Measurements from ENCODE around the gene ATXN7.
A peak's percentile ranks its signal among the peaks of the same experiment; 100 is the strongest.

Gene ATXN7

GRCh38 chr3:63992516-63993209 is 129.0 kb downstream of the ATXN7 start:
- DNase-seq, result no peak

- DNase-seq, result peak; percentile 64 to 70
Observed at GRCh38 chr3:63993653-63994079, 130.0 kb downstream of the ATXN7 start.

DNA sequence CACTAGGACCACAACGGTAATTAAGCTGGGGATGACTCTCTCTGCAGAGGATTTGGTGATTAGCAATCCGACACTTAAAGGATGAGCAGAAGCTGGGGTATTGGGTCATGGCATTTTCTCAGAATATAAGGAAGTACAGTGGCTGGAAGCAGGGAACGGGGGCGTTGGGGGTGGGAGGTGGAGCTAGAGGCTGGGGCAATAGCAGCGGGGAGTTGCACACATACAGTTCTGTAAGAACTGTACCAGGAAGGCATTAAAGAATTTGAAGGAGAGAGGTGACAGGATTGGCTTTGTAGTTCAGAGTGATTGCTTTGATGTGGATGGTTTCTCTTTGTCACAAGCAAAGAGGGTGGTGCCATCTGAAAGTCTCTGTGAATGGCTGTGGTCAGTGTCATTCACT is 131.4 kb downstream of the ATXN7 start:
- DNase-seq, result no peak

DNA sequence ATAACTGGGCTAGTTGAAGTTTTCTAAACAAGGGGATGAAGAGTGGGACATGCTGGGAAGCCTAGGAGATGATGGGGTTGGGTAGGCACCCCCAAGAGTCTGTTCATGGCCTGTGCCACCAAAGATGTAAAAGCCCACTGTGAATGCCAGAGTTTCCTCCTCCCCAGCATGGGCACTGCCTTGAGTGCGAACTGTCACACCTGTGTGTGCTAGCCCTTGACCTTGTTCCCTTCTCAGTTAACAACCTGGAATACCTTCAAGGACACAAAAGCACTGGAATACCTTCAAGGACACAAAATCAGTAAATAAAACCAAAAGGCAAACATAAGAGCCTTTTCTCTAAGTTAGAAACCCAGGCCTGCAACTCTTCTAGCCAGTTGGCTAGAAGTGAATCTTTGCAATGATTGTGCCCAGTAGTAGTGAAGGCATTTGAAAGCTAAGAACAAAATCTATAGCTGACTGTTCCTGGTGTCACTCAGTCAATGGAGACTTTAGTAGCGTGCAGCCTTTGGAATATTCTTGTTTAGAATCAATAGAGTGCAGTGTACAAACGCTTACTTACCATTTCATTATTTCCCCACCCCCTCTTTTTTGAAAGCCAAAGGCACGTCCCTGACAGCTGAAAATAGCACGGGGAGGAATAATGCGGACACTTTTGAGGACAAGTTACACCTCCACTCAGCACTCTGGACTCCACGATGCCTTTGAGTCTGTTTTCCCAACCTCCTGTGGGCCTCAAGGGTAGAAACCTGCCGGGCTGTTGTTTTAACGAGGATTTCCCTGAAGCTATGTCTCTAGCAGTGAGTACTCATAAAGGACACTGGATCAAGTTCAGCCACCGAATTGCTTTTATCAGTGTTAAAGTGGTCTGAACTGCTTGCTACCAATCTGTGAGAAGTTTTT is 135.4 kb downstream of the ATXN7 start:
- DNase-seq, result no peak

GRCh38 chr3:64000453-64001055 is 136.9 kb downstream of the ATXN7 start:
- no peak for DNase-seq

- DNase-seq, result no peak
Observed at GRCh38 chr3:64002233-64002632, 138.6 kb downstream of the ATXN7 start.

DNA sequence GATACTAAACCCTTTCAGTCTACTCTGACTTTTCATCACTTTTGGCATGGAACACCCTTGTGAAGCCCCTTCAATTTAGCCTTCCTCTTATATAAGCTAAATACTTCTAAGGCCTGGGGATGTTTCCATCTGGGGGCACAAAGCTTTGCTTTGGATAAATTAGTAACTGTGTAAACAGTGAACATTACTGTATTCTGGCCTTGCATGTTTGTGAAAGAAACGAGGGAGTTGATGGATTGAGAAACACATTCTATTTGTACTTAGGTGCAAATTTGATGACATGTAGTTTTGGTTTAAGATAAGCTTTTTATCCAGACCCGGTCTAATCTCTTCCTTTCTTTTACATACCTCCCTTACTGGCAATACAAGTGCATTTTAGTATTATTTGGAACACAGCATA is 139.9 kb downstream of the ATXN7 start:
- DNase-seq, result no peak

- no peak for DNase-seq
Observed at GRCh38 chr3:64008017-64008416, 144.3 kb downstream of the ATXN7 start.

DNA sequence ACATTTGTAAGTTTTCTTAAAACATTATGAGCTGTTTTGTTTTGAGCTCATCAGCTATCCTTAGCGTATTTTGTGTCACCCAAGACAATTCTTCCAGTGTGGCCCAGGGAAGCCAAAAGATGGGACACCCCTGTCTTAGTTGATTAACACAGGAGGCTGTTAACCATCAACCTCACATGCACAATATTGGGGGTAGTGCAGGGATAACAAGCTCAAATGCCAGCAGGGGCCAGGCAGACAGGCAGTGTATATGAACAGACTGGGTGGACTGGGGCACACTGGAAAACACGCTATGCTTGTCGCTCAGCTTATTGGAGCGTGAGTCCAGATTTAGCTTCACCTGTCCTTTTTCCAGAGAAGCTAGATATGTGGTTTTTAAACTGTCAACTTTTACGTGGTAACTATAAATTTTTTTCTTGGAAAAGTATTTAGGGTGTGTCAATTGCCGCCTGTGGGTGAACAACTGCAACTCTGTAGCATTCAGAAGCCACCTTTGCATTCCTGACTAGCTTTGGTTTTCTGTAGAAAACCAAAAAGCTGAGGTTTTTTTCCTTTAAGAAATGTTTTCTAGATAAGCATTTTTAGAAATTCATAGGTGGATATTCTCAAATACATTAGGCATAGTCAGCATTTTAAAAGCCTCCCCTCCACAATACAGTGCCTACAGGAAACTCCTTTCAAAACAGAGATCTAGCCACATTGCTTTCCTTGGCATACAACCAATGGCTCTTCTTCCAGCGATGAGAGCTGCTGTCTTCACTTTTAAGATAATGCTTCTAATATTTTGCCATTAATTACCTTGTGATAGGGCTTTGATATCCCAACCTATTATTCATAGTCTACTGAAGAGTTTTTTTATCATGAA is 145.1 kb downstream of the ATXN7 start:
- DNase-seq, result no peak

DNA sequence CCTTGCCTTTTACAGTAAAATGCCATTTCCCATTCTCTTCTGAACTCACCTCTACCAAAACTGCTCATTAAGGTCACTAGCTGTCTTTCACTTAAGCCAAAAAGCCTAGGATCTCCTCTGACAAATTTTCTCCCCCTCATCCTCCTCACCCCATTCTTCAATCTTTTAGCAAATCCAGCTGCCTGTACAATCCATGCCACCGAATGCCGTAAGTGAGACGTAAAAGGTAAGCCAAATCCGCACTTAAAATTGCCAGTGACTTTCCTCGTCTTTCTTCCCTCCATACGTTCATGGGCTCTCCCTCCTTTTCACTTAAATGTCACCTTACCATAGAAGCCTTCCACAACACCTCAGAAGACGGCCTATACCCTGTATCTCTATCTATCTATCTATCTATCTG is 145.9 kb downstream of the ATXN7 start:
- DNase-seq, result no peak

DNA sequence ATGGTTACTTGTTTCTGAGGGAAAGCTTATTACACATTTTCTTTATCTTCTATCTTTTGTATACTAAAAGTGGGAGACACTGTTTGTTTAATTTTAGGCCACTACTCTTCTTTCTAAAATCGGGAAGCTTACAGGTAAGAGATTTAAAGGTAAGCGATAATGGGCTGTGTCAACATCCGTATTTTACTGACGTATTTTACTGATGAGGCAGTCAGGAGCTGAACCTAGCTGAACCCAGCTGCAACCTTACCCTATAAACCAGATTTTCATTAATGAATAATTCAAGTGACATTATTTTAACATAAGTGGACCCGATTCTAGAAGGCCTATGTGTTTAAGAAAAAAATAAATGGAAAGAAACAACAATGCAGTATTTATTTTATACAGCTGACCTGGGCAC is 146.5 kb downstream of the ATXN7 start:
- no peak for DNase-seq

GRCh38 chr3:64011685-64012084 is 148.0 kb downstream of the ATXN7 start:
- DNase-seq, result no peak

- DNase-seq, result no peak
Observed at GRCh38 chr3:64016941-64017620, 153.4 kb downstream of the ATXN7 start.

GRCh38 chr3:64019271-64019670 is 155.6 kb downstream of the ATXN7 start:
- no peak for DNase-seq

- no peak for DNase-seq
Observed at GRCh38 chr3:64019879-64020278, 156.2 kb downstream of the ATXN7 start.

DNA sequence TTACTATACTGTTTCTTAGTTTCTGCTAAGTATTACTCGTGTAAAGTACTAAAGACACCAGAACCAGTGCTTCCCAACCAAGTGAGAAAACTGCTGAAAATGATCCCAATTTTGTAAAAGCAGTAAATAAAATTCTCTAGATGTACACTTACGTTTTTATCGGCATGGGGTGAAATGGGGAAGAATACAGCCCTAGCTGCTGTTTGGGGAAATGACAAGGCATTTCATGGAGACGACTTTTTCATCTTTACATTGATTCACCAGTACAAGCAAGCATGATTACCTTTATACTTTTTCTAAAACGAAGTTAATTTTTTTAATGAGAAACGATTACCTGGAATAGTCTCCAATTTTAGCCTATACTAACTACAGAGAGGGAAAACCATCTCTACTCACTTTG is 158.3 kb downstream of the ATXN7 start:
- DNase-seq, result no peak

- DNase-seq, result peak in 1 of 2 donors; percentile 18
Observed at GRCh38 chr3:64022451-64023186, 159.0 kb downstream of the ATXN7 start.

DNA sequence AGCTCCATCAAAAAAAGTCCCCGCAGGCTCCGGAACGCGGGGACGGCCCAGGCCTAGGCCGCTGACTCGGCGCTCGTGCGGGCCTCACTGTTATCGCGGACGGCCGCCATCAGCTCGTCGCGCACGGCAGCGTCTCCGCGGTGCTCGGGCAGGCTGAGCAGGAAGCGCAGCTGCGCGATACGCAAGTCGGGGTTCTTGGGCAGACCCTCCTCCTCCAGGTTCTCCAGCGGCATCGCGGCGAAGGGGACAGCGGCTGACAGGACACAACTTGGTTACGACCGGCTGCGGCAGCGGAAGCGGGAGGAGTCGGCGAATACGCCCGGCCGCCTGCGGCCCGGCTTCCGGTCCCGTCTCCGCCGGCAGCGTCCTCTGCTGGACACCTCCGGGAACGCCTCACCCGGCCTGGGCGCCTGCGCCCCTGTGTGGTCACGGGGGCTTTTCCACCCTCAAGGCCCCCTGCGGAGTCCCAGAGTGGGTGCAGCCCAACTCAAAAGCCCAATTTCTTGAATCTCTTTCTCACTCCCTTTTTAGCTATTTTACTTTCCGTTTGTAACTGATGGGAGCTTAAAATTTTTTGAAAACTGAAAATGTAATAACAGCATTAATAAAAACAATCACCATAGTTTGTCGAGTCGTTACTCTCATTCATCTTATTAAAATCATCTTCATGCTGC is 159.7 kb downstream of the ATXN7 start, which contains the start of gene PSMD6:
Gene PSMD6 (minus strand): TSS at position 308 of the 674 bp plus-strand sequence. CDS start 75 bp downstream, at position 233.
- peak; percentile 89 to 94 for DNase-seq

DNA sequence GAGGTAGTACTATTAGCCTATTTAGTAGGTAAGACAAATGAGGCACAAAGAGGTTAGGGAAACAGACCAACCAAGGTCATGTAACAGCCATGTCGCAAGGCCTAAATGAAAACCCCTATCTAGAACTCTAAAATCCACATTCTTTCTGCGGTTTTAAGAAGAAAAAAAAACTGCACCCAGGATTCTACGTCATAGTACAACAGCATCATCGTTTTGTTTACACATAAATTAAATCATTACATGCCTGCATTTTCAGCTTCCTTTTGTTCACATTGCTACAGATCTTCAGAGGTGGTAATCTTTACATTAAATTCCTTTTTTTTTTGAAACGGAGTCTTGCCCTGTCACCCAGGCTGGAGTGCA is 160.2 kb downstream of the ATXN7 start:
- DNase-seq, result no peak

DNA sequence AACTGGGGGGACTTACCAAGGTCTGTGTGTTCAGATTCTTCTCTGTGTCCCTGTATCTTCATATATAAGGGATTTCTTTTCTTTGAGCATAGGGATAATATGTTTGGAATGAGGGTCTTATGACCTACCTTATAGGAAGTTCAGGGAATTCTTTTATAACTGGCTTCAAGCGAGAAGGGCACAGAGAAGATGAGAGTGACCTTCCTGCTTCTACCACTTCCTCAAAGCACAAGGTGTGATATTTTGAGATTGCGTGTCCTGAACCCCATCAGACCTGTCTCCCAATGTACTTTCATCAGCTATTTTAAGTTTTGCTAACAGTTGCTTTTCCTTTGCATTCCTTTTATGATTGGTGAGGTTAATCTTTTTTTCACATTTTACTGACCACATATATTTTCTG is 162.7 kb downstream of the ATXN7 start:
- DNase-seq, result no peak

DNA sequence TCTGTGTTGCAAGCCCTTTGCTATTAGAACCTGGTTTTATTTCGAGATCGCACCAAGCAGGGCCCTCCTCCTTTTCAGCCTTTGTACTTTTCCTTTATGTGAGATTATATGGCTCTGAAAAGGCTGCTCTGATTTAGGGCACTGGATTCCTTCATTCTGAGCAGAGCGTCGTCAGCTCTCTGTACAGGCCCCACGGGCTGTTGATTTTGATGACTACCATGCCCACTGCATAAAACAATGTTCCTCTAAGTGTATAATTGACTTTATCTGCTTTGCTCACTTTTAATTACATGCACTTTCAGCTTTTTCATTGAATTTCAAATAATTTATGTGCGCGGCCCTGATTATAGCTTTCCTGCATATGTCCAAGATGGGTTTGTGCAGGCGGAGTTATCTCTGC is 164.0 kb downstream of the ATXN7 start:
- no peak for DNase-seq

Measured in CD4-positive, alpha-beta T cell treated with Interleukin-1 beta for 1 hour (primary cell).